Karpas-422 (cell line): ENCODE measurements around the gene CYLD. TPM values are rescaled to one million over a fixed set of nuclear protein-coding genes. Genes with fewer than 3 reads are reported as not detected.

ENCODE experiments used
- DNase-seq: peaks from one replicate; pipeline ENCODE4 v3.0.0-alpha.2; 2015
- H2AFZ ChIP-seq: fragments of 200-600 bp; sonication (generic); 2 replicates; pipeline ENCODE4 v1.6.1; 2014; ENCODE audit warnings: antibody characterized with exemption, low read length, mixed read lengths
- H3K27ac ChIP-seq: fragments of 200-600 bp; sonication (generic); 2 replicates; pipeline ENCODE4 v1.5.1; 2014; ENCODE audit warnings: mild to moderate bottlenecking, low read length, moderate library complexity
- H3K27me3 ChIP-seq: fragments of 200-600 bp; sonication (generic); 2 replicates; pipeline ENCODE4 v1.6.1; 2014; ENCODE audit warnings: low read length, mixed read lengths
- H3K36me3 ChIP-seq: fragments of 200-600 bp; sonication (generic); 2 replicates; pipeline ENCODE4 v1.6.1; 2014; ENCODE audit warnings: low read length, mixed read lengths; ENCODE audit not compliant: insufficient read depth
- H3K4me1 ChIP-seq: fragments of 200-600 bp; sonication (generic); 2 replicates; pipeline ENCODE4 v1.6.1; 2014; ENCODE audit warnings: mild to moderate bottlenecking, low read length, mixed read lengths
- H3K4me2 ChIP-seq: fragments of 200-600 bp; sonication (generic); 2 replicates; pipeline ENCODE4 v1.6.1; 2014; ENCODE audit warnings: low read length, low read depth, mild to moderate bottlenecking; ENCODE audit not compliant: poor library complexity, severe bottlenecking
- H3K4me3 ChIP-seq: fragments of 200-600 bp; sonication (generic); 2 replicates; pipeline ENCODE4 v1.5.1; 2014; ENCODE audit warnings: mild to moderate bottlenecking, antibody characterized with exemption, low read length, mixed read lengths
- H3K79me2 ChIP-seq: fragments of 200-600 bp; sonication (generic); 2 replicates; pipeline ENCODE4 v1.6.1; 2014; ENCODE audit warnings: mild to moderate bottlenecking, low read length, mixed read lengths
- H3K9ac ChIP-seq: fragments of 200-600 bp; sonication (generic); 2 replicates; pipeline ENCODE4 v1.6.0; 2014; ENCODE audit warnings: low read length
- H3K9me2 ChIP-seq: fragments of 200-600 bp; sonication (generic), shearing (Covaris generic); replicated peaks from 2 replicates; pipeline ENCODE4 v1.6.0; 2014; ENCODE audit warnings: mild to moderate bottlenecking, low read length, moderate library complexity; ENCODE audit not compliant: insufficient read depth
- H3K9me3 ChIP-seq: fragments of 300-700, 200-600 bp; sonication (generic); 2 replicates; pipeline ENCODE4 v1.6.1; 2014; ENCODE audit warnings: low read length, mixed read lengths
- H4K20me1 ChIP-seq: fragments of 200-600 bp; sonication (generic); 2 replicates; pipeline ENCODE4 v1.6.1; 2014; ENCODE audit warnings: mild to moderate bottlenecking, antibody characterized with exemption, low read length, low read depth; ENCODE audit not compliant: insufficient read depth
- total RNA-seq: library from RNA; depleted of rRNA; stranded (reverse); fragments of >200 nt; shearing (Covaris generic); gene quantifications from 2 replicates; pipeline ENCODE4 v1.2.3, GENCODE V29; 2014; ENCODE audit warnings: low replicate concordance

The CYLD gene
- total RNA-seq, 1 experiment from 2014 or later, result 44.4 TPM

DNA sequence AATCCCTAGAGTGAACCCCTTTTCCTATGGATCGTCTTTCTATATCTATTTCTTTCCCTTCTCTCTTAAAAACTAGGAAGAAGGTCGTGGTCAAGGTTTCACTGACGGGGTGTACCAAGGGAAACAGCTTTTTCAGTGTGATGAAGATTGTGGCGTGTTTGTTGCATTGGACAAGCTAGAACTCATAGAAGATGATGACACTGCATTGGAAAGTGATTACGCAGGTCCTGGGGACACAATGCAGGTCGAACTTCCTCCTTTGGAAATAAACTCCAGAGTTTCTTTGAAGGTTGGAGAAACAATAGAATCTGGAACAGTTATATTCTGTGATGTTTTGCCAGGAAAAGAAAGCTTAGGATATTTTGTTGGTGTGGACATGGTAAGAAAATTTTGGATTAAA is 9.6 kb downstream of the CYLD start:
- H3K9ac ChIP-seq, result no peak overlapping the region
- H4K20me1 ChIP-seq, result no peaks in the 10 kb centered on the region
- no peaks in the 10 kb centered on the region for H3K9me3 ChIP-seq
- H3K4me1 ChIP-seq, result no peaks in the 10 kb centered on the region
- no peak overlapping the region for H2AFZ ChIP-seq
- no peak for DNase-seq
- no peaks in the 10 kb centered on the region for H3K9me2 ChIP-seq
- H3K79me2 ChIP-seq, result peaks cover 4% of the 10 kb centered on the region; the same call in 1 of the 2 replicates
- H3K27me3 ChIP-seq, result no peaks in the 10 kb centered on the region
- H3K36me3 ChIP-seq, result peaks cover 35% of the 10 kb centered on the region
- H3K4me2 ChIP-seq, result no peak overlapping the region
- H3K27ac ChIP-seq, result no peak overlapping the region
- no peak overlapping the region for H3K4me3 ChIP-seq

DNA sequence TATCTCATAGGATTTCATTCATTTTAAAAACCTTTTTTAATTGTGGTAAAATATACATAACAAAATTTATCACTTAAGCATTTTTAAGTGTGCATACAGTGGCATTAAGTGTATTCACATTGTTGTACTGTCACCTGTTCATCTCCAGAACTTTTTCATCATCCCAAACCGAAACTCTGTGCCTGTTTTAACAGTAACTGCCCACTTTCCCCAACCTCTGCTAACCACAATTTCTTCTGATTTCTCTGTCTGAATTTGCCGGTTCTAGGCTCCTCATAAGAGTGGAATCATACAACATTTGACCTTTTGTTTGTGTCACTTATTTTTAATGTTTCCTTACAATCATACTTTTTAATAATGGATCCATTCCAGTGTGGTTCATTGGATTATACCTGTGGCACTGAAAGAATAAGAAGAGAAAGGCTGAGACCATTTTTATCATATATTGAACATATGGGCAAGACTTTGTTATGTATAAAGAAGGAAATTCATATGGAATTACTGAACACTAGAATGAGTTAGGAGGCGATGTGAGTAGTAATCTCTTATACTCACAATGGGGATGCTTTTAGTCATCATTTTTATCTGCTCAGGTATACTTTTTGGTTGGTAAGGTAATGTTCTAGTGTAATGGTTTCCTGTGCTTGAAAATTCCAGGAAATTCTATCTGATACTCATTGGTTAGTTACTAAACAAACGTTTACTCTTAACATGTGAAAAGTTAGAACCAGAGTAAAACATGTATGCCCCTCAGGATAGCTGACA is 10.8 kb downstream of the CYLD start:
- no peaks in the 10 kb centered on the region for H3K9me3 ChIP-seq
- H2AFZ ChIP-seq, result no peak overlapping the region
- H3K4me1 ChIP-seq, result no peaks in the 10 kb centered on the region
- H3K9ac ChIP-seq, result no peak overlapping the region
- H3K27ac ChIP-seq, result no peak overlapping the region
- H3K4me3 ChIP-seq, result no peak overlapping the region
- no peaks in the 10 kb centered on the region for H3K27me3 ChIP-seq
- peaks cover 35% of the 10 kb centered on the region for H3K36me3 ChIP-seq
- no peak overlapping the region for H3K4me2 ChIP-seq
- DNase-seq, result no peak
- H4K20me1 ChIP-seq, result no peaks in the 10 kb centered on the region
- H3K79me2 ChIP-seq, result peaks cover 4% of the 10 kb centered on the region; the same call in 1 of the 2 replicates
- H3K9me2 ChIP-seq, result no peaks in the 10 kb centered on the region

GRCh38 chr16:50756473-50756872 is 14.6 kb downstream of the CYLD start:
- Histone ChIP-seq H3K9ac (no peak overlapping the region), H2AFZ (no peak overlapping the region), H3K4me2 (no peak overlapping the region), H4K20me1 (no peaks in the 10 kb centered on the region), H3K27ac (no peak overlapping the region), H3K79me2 (peaks cover 23% of the 10 kb centered on the region; the same call in 1 of the 2 replicates), H3K27me3 (no peaks in the 10 kb centered on the region), H3K4me1 (peaks cover 9% of the 10 kb centered on the region), H3K9me2 (no peaks in the 10 kb centered on the region), H3K36me3 (peaks cover 34% of the 10 kb centered on the region), H3K9me3 (no peaks in the 10 kb centered on the region), H3K4me3 (no peak overlapping the region)
- no peak for DNase-seq

GRCh38 chr16:50761267-50761666 is 19.4 kb downstream of the CYLD start:
- no peaks in the 10 kb centered on the region for H3K9me3 ChIP-seq
- peak; percentile 37 for DNase-seq
- H3K4me1 ChIP-seq, result peaks cover 9% of the 10 kb centered on the region
- H3K79me2 ChIP-seq, result peaks cover 54% of the 10 kb centered on the region
- H3K4me2 ChIP-seq, result no peak overlapping the region
- H3K9ac ChIP-seq, result no peak overlapping the region
- H2AFZ ChIP-seq, result no peak overlapping the region
- H3K27me3 ChIP-seq, result no peaks in the 10 kb centered on the region
- no peak overlapping the region for H3K27ac ChIP-seq
- no peaks in the 10 kb centered on the region for H4K20me1 ChIP-seq
- H3K4me3 ChIP-seq, result no peak overlapping the region
- H3K36me3 ChIP-seq, result peaks cover 35% of the 10 kb centered on the region
- no peaks in the 10 kb centered on the region for H3K9me2 ChIP-seq

DNA sequence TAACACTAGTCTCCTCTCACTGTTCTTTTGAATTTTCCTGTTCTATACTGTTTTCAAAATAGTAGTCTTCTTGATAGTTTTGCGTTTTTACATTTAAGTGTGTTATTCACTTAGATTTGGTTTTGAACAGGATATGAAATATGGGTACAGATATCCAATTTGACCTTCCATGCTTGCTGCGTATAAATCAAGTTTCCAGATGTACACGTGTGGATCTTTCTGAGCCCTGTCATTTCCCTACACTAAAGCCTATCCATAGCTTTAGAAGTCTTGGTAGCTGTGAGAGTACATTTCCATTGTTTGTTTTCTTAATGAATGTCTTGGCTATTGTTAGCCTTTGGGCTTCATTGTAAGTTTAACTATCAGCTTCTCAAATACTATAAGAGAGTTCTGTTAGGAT is 20.4 kb downstream of the CYLD start:
- no peaks in the 10 kb centered on the region for H3K27me3 ChIP-seq
- peaks cover 54% of the 10 kb centered on the region for H3K79me2 ChIP-seq
- H3K9me2 ChIP-seq, result no peaks in the 10 kb centered on the region
- DNase-seq, result no peak
- H4K20me1 ChIP-seq, result no peaks in the 10 kb centered on the region
- no peak overlapping the region for H3K4me2 ChIP-seq
- H3K27ac ChIP-seq, result no peak overlapping the region
- H3K4me3 ChIP-seq, result no peak overlapping the region
- H3K36me3 ChIP-seq, result peaks cover 41% of the 10 kb centered on the region
- H3K9ac ChIP-seq, result no peak overlapping the region
- no peak overlapping the region for H2AFZ ChIP-seq
- no peaks in the 10 kb centered on the region for H3K9me3 ChIP-seq
- H3K4me1 ChIP-seq, result peaks cover 9% of the 10 kb centered on the region

- Histone ChIP-seq H3K79me2 (peaks cover 50% of the 10 kb centered on the region), H3K36me3 (peaks cover 41% of the 10 kb centered on the region), H3K27ac (no peak overlapping the region), H3K9ac (no peak overlapping the region), H2AFZ (no peak overlapping the region), H3K27me3 (no peaks in the 10 kb centered on the region), H3K4me2 (no peak overlapping the region), H3K4me1 (peaks cover 9% of the 10 kb centered on the region), H4K20me1 (no peaks in the 10 kb centered on the region), H3K9me2 (no peaks in the 10 kb centered on the region), H3K9me3 (no peaks in the 10 kb centered on the region), H3K4me3 (no peak overlapping the region)
- peak; percentile 32 for DNase-seq
These were observed 21.3 kb downstream of the CYLD start for GRCh38 chr16:50763211-50763610.

GRCh38 chr16:50765260-50765659 is 23.4 kb downstream of the CYLD start:
- Histone ChIP-seq H3K36me3 (peaks cover 38% of the 10 kb centered on the region), H3K9ac (no peak overlapping the region), H4K20me1 (no peaks in the 10 kb centered on the region), H3K9me3 (no peaks in the 10 kb centered on the region), H2AFZ (no peak overlapping the region), H3K27me3 (no peaks in the 10 kb centered on the region), H3K27ac (no peak overlapping the region), H3K9me2 (no peaks in the 10 kb centered on the region), H3K4me2 (no peak overlapping the region), H3K4me1 (peaks cover 9% of the 10 kb centered on the region), H3K79me2 (peaks cover 44% of the 10 kb centered on the region), H3K4me3 (no peak overlapping the region)
- no peak for DNase-seq

DNA sequence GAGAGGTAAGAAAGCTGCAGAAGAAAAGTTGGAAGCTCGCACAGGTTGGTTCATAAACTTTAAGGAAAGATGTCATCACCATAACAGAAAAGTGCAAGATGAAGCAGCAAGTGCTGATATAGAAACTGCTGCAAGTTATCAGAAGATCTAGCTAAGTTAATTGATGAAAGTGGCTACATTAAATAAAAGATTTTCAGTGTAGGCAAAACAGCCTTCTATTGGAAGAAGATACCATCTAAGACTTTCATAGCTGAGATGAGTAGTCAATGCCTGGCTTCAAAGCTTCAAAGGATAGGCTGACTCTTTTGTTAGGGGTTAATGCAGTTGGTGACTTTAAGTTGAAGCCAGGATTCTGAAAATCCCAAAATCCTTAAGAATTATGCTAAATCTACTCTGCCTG is 24.0 kb downstream of the CYLD start:
- H4K20me1 ChIP-seq, result no peaks in the 10 kb centered on the region
- no peaks in the 10 kb centered on the region for H3K9me3 ChIP-seq
- peaks cover 42% of the 10 kb centered on the region for H3K79me2 ChIP-seq
- DNase-seq, result peak; percentile 17
- no peak overlapping the region for H3K27ac ChIP-seq
- no peak overlapping the region for H3K4me2 ChIP-seq
- no peak overlapping the region for H3K9ac ChIP-seq
- H3K27me3 ChIP-seq, result no peaks in the 10 kb centered on the region
- H3K36me3 ChIP-seq, result peaks cover 32% of the 10 kb centered on the region
- H3K4me1 ChIP-seq, result peaks cover 6% of the 10 kb centered on the region
- no peaks in the 10 kb centered on the region for H3K9me2 ChIP-seq
- no peak overlapping the region for H2AFZ ChIP-seq
- no peak overlapping the region for H3K4me3 ChIP-seq
